HG02623 (cell line): ENCODE measurements around the gene ZNF398.

Experiments
- ATAC-seq: cut with Tn5 transposase; IDR thresholded peaks from one replicate; pipeline ENCODE4 v1.9.1; 2021; ENCODE audit warnings: moderate library complexity; ENCODE audit not compliant: unreplicated experiment

Gene ZNF398

GRCh38 chr7:149147752-149148653 is 750 bp downstream of the ZNF398 start:
- peak; percentile 24 for ATAC-seq

GRCh38 chr7:149150981-149151380 is 3.7 kb downstream of the ZNF398 start:
- ATAC-seq: no peak

GRCh38 chr7:149153346-149153745 is 6.1 kb downstream of the ZNF398 start:
- no peak for ATAC-seq

- no peak for ATAC-seq
Measured at GRCh38 chr7:149154056-149154455, 6.8 kb downstream of the ZNF398 start.

- no peak for ATAC-seq
Measured at GRCh38 chr7:149156898-149157297, 9.6 kb downstream of the ZNF398 start.

GRCh38 chr7:149161241-149161848 is 14.1 kb downstream of the ZNF398 start:
- no peak for ATAC-seq

GRCh38 chr7:149166142-149166541 is 18.9 kb downstream of the ZNF398 start:
- no peak for ATAC-seq

- ATAC-seq: no peak
Measured at GRCh38 chr7:149166630-149167352, 19.5 kb downstream of the ZNF398 start.

- ATAC-seq: no peak
Measured at GRCh38 chr7:149171892-149172533, 24.8 kb downstream of the ZNF398 start.

GRCh38 chr7:149172534-149172920 is 25.3 kb downstream of the ZNF398 start:
- ATAC-seq: no peak

- ATAC-seq: no peak
Measured at GRCh38 chr7:149175150-149175549, 27.9 kb downstream of the ZNF398 start.

GRCh38 chr7:149179241-149179640 is 32.0 kb downstream of the ZNF398 start:
- no peak for ATAC-seq

- ATAC-seq: no peak
Measured at GRCh38 chr7:149180722-149181449, 33.6 kb downstream of the ZNF398 start.

- ATAC-seq: no peak
Measured at GRCh38 chr7:149181450-149181790, 34.2 kb downstream of the ZNF398 start.

GRCh38 chr7:149184274-149184673 is 37.0 kb downstream of the ZNF398 start:
- no peak for ATAC-seq

- no peak for ATAC-seq
Measured at GRCh38 chr7:149188213-149188612, 41.0 kb downstream of the ZNF398 start.

GRCh38 chr7:149188637-149189259 is 41.5 kb downstream of the ZNF398 start:
- no peak for ATAC-seq

GRCh38 chr7:149191851-149192250 is 44.6 kb downstream of the ZNF398 start:
- ATAC-seq: no peak

GRCh38 chr7:149194799-149195179 is 47.5 kb downstream of the ZNF398 start:
- ATAC-seq: no peak
